HG02623 (cell line): ENCODE data around the gene MCC.

Experiments used
- ATAC-seq: cut with Tn5 transposase; IDR thresholded peaks from one replicate; pipeline ENCODE4 v1.9.1; 2021; ENCODE audit warnings: moderate library complexity; ENCODE audit not compliant: unreplicated experiment

MCC gene

GRCh38 chr5:113062869-113063508 lies 425.3 kb downstream of the MCC start:
- no peak for ATAC-seq

DNA sequence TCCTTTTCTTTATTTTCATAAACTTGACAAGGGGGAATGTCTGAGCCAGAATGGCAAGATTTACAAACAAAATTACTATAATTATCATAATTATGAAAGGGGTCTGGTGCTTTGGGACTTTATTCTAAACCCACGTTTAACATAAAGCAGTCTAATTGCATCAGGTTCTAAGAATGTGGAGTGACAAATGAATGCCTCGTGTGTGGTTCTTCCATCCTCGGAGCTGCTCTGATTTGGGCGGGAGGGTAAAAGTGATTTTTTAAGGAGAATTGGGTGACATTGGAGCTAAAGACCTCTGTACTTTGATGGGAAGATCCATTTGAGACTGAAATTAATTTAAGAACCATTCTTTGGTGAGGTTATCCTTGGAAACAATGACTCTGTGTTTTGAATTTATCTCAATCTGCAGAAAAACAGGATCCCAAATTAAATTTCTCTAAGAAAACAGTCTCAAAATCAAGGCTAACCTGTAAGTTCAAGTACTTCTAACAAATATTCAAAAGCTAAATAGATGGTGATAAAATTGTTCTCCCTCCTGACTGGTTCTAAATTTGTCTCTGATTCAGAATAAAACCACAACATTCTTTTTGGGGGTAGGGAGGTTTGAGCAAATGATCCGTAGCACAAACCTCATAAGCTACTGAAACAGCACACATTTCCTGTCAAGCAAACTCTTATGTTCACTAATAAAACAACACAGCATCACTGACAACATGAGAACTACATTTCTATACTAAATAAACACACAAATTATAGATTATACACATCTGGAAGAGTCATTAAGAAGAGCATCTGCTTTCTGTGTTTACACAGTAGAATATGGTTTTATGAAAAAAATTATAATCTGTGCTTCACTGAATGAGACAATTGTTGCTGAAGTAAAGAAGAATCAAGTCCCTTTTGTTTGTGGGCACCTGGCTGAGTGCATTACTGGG lies 426.1 kb downstream of the MCC start:
- no peak for ATAC-seq

DNA sequence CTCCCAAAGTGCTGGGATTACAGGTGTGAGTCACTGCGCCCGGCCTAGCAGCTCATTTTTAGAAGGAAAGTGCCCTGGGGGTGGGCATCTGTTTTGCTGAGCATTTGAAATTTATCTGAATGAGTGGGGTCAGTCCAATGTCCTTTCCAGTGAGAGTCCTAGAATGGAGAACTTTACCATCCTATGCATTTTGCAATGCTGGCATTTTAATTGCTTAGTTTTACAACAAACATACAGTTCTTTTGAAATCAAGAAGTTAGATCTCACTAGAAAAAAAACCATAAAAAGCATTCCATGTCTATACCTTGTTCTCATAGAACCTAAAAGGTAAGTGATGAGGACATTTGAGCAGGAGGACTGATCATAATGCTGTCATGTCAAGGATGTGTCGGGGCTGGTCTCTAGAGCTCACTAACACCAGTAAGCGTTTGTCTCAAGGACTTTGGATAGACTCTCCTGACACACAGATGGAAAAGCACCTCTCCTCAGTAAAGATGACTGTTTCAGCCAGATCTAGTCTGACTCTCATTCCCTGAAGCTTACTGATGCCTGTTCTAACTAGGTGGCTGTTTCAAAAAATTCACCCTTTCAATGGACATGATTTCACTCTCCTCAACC lies 427.7 kb downstream of the MCC start:
- ATAC-seq, result no peak

DNA sequence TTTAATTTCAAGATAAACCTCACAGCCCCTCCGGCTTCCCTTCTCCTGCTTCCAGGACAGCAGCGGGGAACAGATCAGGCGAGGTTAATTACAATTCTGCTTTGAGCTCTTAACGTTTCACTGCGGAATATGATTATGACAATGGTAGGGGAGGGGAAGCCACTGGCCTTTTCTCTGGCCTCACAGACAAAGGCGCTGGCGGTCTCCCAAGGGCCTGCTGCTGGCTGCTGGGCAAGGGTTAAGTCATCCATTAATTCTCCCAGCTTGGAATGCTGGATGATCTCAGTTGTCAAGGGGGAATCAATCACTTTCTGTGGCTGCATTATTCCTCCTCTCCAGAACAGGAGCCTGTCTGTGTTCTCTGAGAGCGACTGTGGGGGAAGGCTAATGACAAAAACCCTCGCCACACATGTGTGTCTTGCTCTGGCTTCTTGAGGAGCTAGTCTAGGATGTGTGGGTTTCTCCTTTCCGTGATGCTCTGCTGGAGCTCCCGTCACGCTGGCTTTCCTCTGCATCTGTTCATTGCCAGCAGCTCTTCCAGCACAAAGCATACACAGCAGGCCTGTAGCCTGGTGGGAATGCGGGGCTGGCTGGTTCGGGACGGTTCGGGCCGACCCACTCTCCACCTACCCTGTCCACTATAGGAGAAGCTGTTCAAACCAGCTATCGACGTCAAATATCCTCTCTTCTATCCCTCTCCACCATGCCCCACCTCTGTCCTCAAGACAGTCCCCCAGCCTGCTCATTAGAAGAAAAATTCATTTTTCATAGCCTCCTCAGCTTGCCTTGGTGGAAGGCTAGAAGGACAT lies 428.8 kb downstream of the MCC start:
- ATAC-seq, result no peak

DNA sequence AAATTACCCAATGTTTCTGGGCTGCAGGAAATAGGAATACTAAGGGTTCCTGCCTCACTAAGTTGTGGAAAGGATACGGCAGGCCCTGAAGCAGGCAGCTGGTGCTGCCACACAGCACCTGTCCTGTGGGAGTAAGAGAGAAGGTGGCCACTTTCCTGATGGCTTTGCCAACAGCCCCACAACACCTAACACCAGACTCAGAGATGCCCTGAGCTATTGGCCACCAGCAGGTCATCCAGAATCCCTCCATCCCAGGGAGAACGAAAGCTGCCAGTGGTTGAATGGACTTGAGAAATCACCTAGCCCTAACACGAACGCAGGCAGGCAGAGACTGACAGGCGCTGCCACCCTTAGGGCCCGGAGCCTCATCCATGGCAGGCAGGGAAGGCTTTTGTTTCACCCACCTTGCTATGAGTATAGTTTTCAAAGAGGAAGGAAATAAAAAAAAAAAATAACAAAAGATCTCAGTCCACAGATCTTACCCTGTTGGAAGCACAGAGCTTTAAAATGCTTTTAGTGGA lies 429.5 kb downstream of the MCC start:
- ATAC-seq, result no peak

GRCh38 chr5:113058269-113058668 lies 430.0 kb downstream of the MCC start:
- no peak for ATAC-seq

DNA sequence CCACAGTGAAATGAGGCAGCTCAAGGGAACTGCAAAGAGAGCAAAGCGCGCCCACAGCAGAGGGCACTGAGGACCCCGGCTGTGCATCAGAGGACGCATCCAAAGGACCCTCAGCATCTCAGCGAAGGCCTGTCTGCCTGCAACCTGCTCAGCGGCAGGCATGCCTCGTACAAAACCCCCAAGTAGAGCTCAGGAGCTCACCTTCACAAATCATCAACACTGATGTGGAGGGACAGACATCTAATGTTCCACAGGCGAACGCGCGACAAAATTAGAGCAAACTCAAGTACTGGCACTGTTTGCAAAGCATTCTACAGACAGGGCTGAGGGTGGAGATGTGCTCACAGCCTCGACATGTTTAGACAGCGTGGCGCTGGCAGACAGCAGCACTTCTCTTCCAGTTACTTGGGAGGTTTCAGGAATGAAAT lies 430.7 kb downstream of the MCC start:
- no peak for ATAC-seq

- no peak for ATAC-seq
Observed at GRCh38 chr5:113056988-113057387, 431.3 kb downstream of the MCC start.

- no peak for ATAC-seq
Observed at GRCh38 chr5:113054899-113055298, 433.4 kb downstream of the MCC start.

- ATAC-seq, result no peak
Observed at GRCh38 chr5:113053511-113053995, 434.7 kb downstream of the MCC start.

- ATAC-seq, result no peak
Observed at GRCh38 chr5:113052041-113052795, 436.0 kb downstream of the MCC start.

DNA sequence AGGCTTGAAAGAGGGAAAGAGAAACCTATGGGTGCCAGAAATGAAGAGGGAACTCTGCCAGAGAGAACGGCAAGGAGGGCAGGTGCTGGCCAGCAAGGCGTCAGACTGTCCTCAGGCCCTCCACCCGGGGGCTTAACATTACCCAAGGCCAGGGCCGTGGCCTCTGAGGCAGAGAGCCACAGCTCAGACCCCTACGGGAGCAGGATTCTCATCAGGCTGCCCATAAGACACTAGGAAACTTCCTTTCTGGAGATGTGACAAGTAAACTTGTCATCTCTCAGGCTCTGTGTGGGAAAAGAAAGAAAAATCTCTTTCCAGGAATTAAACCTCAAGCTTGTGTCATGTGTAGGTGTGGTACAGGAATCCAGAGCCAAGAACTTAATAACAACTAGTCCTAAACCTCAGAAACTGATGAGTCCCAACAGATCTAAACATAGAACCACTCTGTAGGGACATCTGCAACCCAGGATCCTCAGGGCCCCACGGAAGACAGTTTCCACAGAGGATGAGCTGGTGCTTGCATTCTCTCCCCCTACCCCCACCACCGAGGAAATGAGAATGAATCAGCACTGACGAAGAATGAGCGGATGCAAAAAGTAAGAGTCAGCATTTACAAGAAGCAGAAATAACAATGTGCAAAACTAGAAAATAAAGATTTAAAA lies 437.4 kb downstream of the MCC start:
- ATAC-seq, result no peak

GRCh38 chr5:113048931-113049330 lies 439.3 kb downstream of the MCC start:
- ATAC-seq, result no peak

DNA sequence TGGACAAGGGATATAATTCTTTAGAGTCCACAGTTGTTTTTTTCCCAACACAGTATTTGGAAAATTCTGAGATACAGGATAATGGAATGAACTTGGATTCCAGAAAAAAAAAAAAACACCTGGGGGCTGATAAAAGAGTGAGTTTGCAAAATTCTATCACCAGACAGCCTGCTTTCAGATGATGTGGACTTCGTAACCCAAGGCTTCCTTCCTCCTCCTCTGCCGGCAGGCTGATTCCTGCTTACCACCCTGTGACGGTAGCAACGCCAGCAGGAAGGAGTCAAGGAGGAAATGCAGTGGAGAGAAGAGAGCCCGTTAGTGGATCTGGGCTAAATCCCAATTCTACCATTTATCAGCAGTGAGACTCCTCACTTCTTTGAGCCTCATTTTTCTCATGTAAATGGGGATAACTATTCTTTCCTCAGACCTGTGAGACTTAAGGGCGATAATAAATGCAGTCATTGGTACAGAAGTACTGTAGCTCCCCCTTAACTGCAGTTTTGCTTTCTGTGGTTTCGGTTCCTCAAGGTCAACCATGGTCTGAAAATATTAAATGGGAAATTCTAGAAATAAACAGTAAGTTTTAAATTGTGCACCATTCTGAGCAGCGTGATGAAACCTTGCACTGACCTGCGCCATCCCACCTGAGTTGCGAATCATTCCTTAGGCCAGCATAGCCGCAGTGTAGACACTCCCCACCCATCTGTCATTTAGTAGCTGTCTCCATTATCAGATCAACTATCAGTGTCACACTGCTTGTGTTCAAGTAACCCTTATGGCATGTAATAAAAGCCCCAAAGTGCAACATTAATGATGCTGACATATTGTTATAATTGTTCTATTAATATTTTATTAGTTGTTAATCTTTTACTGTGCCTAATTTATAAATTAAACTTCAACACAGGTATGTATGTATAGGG lies 440.3 kb downstream of the MCC start:
- ATAC-seq, result peak; percentile 86

DNA sequence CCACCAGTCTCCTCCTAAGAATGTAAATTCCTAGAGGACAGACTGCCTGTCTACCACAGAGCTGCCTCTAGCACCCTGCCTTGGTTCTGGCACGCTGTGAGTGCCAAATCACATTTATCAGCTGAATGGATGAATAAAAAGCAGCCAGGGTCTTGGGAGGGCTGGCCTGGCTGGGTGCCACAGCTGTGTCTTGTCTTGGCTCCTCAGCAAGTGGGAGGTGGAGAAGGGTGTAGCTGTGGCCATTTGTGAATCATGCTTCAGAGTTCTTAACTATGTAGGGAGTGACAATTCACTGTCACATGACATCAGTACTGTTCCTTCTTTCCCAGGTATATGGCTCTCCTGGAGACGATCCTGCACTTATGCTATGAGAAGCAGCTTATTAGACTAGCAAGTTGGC lies 441.0 kb downstream of the MCC start:
- no peak for ATAC-seq

- ATAC-seq, result no peak
Observed at GRCh38 chr5:113044776-113045465, 443.3 kb downstream of the MCC start.

GRCh38 chr5:113043491-113043931 lies 444.7 kb downstream of the MCC start:
- no peak for ATAC-seq
